ENCODE data around the gene CRELD1. TPM values are rescaled to one million over a fixed set of nuclear protein-coding genes. Genes with fewer than 3 reads are reported as not detected.

The CRELD1 gene
- total RNA-seq, 1 experiment from 2014 or later = 18.7 TPM

DNA sequence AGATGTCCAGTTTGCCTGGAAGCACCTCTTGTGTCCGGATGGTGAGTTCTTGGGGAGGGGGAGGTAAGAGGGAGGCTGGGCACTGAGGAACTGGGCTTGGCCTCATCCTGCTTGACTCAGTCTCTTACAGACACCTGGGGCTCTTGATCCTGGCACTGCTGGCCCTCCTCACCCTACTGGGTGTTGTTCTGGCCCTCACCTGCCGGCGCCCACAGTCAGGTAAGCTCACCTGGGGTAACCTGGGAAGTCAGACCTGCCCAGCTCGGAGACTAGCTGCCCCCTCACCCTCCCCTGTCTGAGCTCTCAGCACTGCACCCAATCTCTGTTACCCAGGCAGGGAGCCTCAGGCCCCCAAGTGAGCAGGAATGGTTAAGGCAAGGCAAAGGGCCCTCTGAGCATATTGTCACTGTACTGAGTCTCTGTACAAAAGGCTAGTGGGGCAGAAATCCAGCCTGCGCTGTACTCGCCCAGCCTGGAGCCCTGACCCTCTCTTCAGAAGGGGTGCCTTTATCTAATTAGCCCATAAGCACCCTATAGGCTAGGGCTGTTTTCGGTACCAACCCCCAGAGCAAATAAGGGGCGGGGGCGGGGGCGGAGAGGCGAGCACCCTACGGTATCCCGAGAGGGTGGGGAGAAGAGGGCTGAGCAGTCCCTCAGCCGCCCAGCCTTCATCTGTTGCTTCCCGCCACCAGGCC is 18.9 kb upstream of the CRELD1 start:
- ATAC-seq = no peak
- no peak for DNase-seq (ENCODE audit: low read depth, low spot score)
- Histone ChIP-seq H3K27ac (ENCODE audit: low read depth, low read length) (no peak overlapping the region), H3K9me3 (ENCODE audit: control insufficient read depth in 1 of 2, insufficient read depth in 1 of 2, low read depth in 1 of 2, low read length in 2 of 2) (no peaks in the 10 kb centered on the region), H3K79me2 (ENCODE audit: insufficient read depth, low read length) (no peaks in the 10 kb centered on the region), H4K20me1 (ENCODE audit: insufficient read depth) (no peaks in the 10 kb centered on the region), H3K9ac (ENCODE audit: low read length) (no peak overlapping the region), H2AFZ (ENCODE audit: low read depth, low read length, poor library complexity, severe bottlenecking) (no peak overlapping the region), H3K9me2 (ENCODE audit: insufficient read depth) (no peaks in the 10 kb centered on the region), H3K36me3 (ENCODE audit: control insufficient read depth in 1 of 2, insufficient read depth in 2 of 2, low read length in 2 of 2) (no peaks in the 10 kb centered on the region), H3K27me3 (ENCODE audit: insufficient read depth, low read length) (no peaks in the 10 kb centered on the region), H3K4me1 (ENCODE audit: control insufficient read depth in 1 of 2, insufficient read depth in 2 of 2, low read length in 2 of 2) (peaks cover 6 to 18% of the 10 kb centered on the region in 2 experiments; a peak in 3 of 4 replicates), H3K4me3 (replicated peaks in 1 of 2; ENCODE audit: low read depth in 1 of 2, low read length in 2 of 2) (no peak overlapping the region), H3K4me2 (ENCODE audit: low read length) (no peak overlapping the region)
- RAD21 ChIA-PET (ENCODE audit: low non-redundant PET in 1 of 2, low total read pairs in 2 of 2, uncharacterized antibody in 2 of 2, unreplicated experiment in 2 of 2) = no interaction called here
- intact Hi-C loops (cut with micrococcal nuclease) = no loop called here
- POLR2A ChIA-PET = no interaction called here
- no TSS peak for BruUV-seq (replicated peaks)
- CTCF ChIA-PET = no interaction called here
- TF ChIP-seq SRF (IDR thresholded peaks at IDR 0.05; ENCODE audit: low read depth) (no peak), ELF1 (IDR thresholded peaks at IDR 0.05; ENCODE audit: borderline replicate concordance, low read depth) (no peak), CBX3 (IDR thresholded peaks at IDR 0.05; ENCODE audit: low read depth) (no peak), SIN3A (IDR thresholded peaks at IDR 0.05; ENCODE audit: low read depth) (no peak), FOSL1 (IDR thresholded peaks at IDR 0.05; ENCODE audit: low read depth) (no peak), EZH2phosphoT487 (IDR thresholded peaks at IDR 0.05; ENCODE audit: borderline replicate concordance) (no peak), ZNF274 (IDR thresholded peaks at IDR 0.05; ENCODE audit: low read depth, low read length) (no peak), EGR1 (IDR thresholded peaks at IDR 0.05; ENCODE audit: low read depth) (no peak), POLR2AphosphoS5 (IDR thresholded peaks at IDR 0.05; ENCODE audit: low read depth, low read length) (no peak), RAD21 (IDR thresholded peaks at IDR 0.05; ENCODE audit: low read depth) (no peak), YY1 (IDR thresholded peaks at IDR 0.05; ENCODE audit: extremely low read depth, insufficient replicate concordance, low read depth, low read length) (no peak)
- TF ChIP-seq, protein P1, sequence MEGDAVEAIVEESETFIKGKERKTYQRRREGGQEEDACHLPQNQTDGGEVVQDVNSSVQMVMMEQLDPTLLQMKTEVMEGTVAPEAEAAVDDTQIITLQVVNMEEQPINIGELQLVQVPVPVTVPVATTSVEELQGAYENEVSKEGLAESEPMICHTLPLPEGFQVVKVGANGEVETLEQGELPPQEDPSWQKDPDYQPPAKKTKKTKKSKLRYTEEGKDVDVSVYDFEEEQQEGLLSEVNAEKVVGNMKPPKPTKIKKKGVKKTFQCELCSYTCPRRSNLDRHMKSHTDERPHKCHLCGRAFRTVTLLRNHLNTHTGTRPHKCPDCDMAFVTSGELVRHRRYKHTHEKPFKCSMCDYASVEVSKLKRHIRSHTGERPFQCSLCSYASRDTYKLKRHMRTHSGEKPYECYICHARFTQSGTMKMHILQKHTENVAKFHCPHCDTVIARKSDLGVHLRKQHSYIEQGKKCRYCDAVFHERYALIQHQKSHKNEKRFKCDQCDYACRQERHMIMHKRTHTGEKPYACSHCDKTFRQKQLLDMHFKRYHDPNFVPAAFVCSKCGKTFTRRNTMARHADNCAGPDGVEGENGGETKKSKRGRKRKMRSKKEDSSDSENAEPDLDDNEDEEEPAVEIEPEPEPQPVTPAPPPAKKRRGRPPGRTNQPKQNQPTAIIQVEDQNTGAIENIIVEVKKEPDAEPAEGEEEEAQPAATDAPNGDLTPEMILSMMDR (IDR thresholded peaks at IDR 0.05 in 2 of 3, conservative IDR thresholded peaks at IDR 0.05 in 1 of 3; ENCODE audit: borderline replicate concordance in 1 of 3, insufficient read depth in 1 of 3, low read depth in 2 of 3, low read length in 2 of 3) = no peak
- TF ChIP-seq, protein P2, sequence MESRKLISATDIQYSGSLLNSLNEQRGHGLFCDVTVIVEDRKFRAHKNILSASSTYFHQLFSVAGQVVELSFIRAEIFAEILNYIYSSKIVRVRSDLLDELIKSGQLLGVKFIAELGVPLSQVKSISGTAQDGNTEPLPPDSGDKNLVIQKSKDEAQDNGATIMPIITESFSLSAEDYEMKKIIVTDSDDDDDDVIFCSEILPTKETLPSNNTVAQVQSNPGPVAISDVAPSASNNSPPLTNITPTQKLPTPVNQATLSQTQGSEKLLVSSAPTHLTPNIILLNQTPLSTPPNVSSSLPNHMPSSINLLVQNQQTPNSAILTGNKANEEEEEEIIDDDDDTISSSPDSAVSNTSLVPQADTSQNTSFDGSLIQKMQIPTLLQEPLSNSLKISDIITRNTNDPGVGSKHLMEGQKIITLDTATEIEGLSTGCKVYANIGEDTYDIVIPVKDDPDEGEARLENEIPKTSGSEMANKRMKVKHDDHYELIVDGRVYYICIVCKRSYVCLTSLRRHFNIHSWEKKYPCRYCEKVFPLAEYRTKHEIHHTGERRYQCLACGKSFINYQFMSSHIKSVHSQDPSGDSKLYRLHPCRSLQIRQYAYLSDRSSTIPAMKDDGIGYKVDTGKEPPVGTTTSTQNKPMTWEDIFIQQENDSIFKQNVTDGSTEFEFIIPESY (IDR thresholded peaks at IDR 0.05; ENCODE audit: extremely low read depth, insufficient replicate concordance, low read length) = no peak

Data from HCT116 (cell line).